ENCODE data around the gene MATR3. TPM values are rescaled to one million over a fixed set of nuclear protein-coding genes. Genes with fewer than 3 reads are reported as not detected.
A peak's percentile ranks its signal among the peaks of the same experiment; 100 is the strongest.

The MATR3 gene
- total RNA-seq, 1 experiment from 2014 or later: 145 TPM

DNA sequence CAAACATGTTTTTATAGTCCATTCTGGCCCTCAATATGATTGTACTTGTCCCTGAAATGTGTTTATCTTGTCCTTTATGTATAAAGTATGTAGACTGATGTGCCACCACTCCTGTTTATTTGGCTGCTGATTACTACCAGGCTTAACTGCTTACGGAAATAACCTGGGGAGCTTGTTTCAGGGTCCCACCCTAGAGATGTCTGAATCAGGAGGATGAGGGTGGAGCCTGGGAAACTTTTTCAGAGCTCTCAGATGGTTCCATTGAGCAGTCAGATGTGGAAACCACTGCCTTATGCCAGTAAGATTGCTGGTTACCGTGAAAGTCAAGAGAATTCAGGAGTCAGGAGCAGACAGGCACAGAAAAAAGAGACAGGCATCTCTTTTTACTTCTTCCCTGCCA, 70.4 kb downstream of the MATR3 start:
- Histone ChIP-seq H3K27me3 (ENCODE audit: insufficient read depth, low read depth) (no peaks in the 10 kb centered on the region), H3K9me3 (ENCODE audit: insufficient read depth, low read depth) (no peaks in the 10 kb centered on the region), H4K20me1 (ENCODE audit: insufficient read depth) (peaks cover 56% of the 10 kb centered on the region), H3K9me2 (ENCODE audit: insufficient read depth) (no peaks in the 10 kb centered on the region), H3K4me3 (no peak overlapping the region), H3K27ac (no peak overlapping the region), H3K79me2 (ENCODE audit: low read depth) (peaks cover 40% of the 10 kb centered on the region), H3K4me1 (replicated peaks; ENCODE audit: insufficient read depth) (no peaks in the 10 kb centered on the region), H3K4me2 (no peak overlapping the region), H3F3A (ENCODE audit: insufficient read depth, low read depth) (peaks cover 11% of the 10 kb centered on the region), H3K36me3 (ENCODE audit: low read depth) (peaks cover 18% of the 10 kb centered on the region), H2AFZ (no peak overlapping the region)
- intact Hi-C loops (cut with micrococcal nuclease; ENCODE audit: unreplicated experiment): no loop called here
- CTCF ChIA-PET: no interaction called here
- TF ChIP-seq EZH2 (IDR thresholded peaks at IDR 0.05; ENCODE audit: low read depth): no peak
- TF ChIP-seq, protein P1, sequence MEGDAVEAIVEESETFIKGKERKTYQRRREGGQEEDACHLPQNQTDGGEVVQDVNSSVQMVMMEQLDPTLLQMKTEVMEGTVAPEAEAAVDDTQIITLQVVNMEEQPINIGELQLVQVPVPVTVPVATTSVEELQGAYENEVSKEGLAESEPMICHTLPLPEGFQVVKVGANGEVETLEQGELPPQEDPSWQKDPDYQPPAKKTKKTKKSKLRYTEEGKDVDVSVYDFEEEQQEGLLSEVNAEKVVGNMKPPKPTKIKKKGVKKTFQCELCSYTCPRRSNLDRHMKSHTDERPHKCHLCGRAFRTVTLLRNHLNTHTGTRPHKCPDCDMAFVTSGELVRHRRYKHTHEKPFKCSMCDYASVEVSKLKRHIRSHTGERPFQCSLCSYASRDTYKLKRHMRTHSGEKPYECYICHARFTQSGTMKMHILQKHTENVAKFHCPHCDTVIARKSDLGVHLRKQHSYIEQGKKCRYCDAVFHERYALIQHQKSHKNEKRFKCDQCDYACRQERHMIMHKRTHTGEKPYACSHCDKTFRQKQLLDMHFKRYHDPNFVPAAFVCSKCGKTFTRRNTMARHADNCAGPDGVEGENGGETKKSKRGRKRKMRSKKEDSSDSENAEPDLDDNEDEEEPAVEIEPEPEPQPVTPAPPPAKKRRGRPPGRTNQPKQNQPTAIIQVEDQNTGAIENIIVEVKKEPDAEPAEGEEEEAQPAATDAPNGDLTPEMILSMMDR (conservative IDR thresholded peaks at IDR 0.05): no peak
- no peak for DNase-seq
- BruUV-seq (replicated peaks): no TSS peak
- POLR2A ChIA-PET (ENCODE audit: unreplicated experiment): no interaction called here

DNA sequence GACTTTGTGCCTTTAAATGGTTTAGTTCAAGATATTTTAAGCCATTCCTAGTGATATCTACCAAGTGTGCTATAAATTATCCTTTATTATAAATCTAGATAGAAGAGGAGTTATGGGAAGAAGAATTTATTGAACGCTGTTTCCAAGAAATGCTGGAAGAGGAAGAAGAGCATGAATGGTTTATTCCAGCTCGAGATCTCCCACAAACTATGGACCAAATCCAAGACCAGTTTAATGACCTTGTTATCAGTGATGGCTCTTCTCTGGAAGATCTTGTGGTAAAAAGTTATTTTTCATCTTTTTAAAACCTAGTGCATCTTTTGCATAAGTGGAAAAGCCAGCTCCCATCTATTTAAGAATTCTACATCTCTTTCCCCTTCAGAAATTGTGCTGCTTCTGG, 70.9 kb downstream of the MATR3 start:
- Histone ChIP-seq H3K27me3 (ENCODE audit: insufficient read depth, low read depth) (no peaks in the 10 kb centered on the region), H3K36me3 (ENCODE audit: low read depth) (peaks cover 18% of the 10 kb centered on the region), H3K4me3 (no peak overlapping the region), H2AFZ (no peak overlapping the region), H4K20me1 (ENCODE audit: insufficient read depth) (peaks cover 54% of the 10 kb centered on the region), H3K9me3 (ENCODE audit: insufficient read depth, low read depth) (no peaks in the 10 kb centered on the region), H3K9me2 (ENCODE audit: insufficient read depth) (no peaks in the 10 kb centered on the region), H3F3A (ENCODE audit: insufficient read depth, low read depth) (peaks cover 11% of the 10 kb centered on the region), H3K4me1 (replicated peaks; ENCODE audit: insufficient read depth) (no peaks in the 10 kb centered on the region), H3K4me2 (no peak overlapping the region), H3K79me2 (ENCODE audit: low read depth) (peaks cover 35% of the 10 kb centered on the region), H3K27ac (no peak overlapping the region)
- no TSS peak for BruUV-seq (replicated peaks)
- CTCF ChIA-PET: no interaction called here
- DNase-seq: no peak
- TF ChIP-seq, protein P1 (conservative IDR thresholded peaks at IDR 0.05): no peak
- no peak for TF ChIP-seq EZH2 (IDR thresholded peaks at IDR 0.05; ENCODE audit: low read depth)
- POLR2A ChIA-PET (ENCODE audit: unreplicated experiment): no interaction called here
- intact Hi-C loops (cut with micrococcal nuclease; ENCODE audit: unreplicated experiment): no loop called here

DNA sequence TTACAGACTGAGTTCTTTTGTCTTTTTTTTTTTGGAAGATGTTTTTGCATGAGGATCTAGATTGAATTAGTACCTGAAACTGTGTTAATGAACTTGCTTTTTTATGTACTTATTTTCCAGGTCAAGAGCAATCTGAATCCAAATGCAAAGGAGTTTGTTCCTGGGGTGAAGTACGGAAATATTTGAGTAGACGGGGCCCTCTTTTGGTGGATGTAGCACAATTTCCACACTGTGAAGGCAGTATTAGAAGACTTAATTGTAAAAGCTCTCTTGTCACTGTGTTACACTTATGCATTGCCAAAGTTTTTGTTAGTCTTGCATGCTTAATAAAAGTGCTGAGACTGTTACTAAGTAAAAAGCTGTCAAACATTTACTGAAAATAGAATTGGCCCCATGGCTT, 75.1 kb downstream of the MATR3 start:
- Histone ChIP-seq H3K27ac (no peak overlapping the region), H3K27me3 (ENCODE audit: insufficient read depth, low read depth) (no peaks in the 10 kb centered on the region), H3K4me1 (replicated peaks; ENCODE audit: insufficient read depth) (peaks cover 20% of the 10 kb centered on the region), H3K4me2 (no peak overlapping the region), H2AFZ (no peak overlapping the region), H4K20me1 (ENCODE audit: insufficient read depth) (peaks cover 14% of the 10 kb centered on the region), H3K79me2 (ENCODE audit: low read depth) (no peaks in the 10 kb centered on the region), H3K36me3 (ENCODE audit: low read depth) (peaks cover 31% of the 10 kb centered on the region), H3K4me3 (no peak overlapping the region), H3K9me2 (ENCODE audit: insufficient read depth) (no peaks in the 10 kb centered on the region), H3F3A (ENCODE audit: insufficient read depth, low read depth) (peaks cover 42% of the 10 kb centered on the region), H3K9me3 (ENCODE audit: insufficient read depth, low read depth) (no peaks in the 10 kb centered on the region)
- CTCF ChIA-PET: interaction anchor here (0.7 kb wide), 2 partner anchors 14 to 397 kb away, joined by 3 read pairs; partner anchors contain the start of gene SLC23A1
- DNase-seq: no peak
- BruUV-seq (replicated peaks): no TSS peak
- TF ChIP-seq, protein P1 (conservative IDR thresholded peaks at IDR 0.05): peak; percentile 23; the same call in 1 of the 2 replicates
- no peak for TF ChIP-seq EZH2 (IDR thresholded peaks at IDR 0.05; ENCODE audit: low read depth)
- POLR2A ChIA-PET (ENCODE audit: unreplicated experiment): no interaction called here
- intact Hi-C loops (cut with micrococcal nuclease; ENCODE audit: unreplicated experiment): loop anchor here (5.0 kb wide), 1 partner anchor 801 kb away; no protein-coding TSS in a partner anchor
